Stimulated activated CD4-positive, alpha-beta T cell treated with anti-CD3 and anti-CD28 coated beads, Interleukin-2, amount 100 ng/mL, for 48 hours (primary cell): ENCODE measurements around the gene ENAM.
A peak's percentile ranks its signal among the peaks of the same experiment; 100 is the strongest.

ENCODE experiments used
- DNase-seq, 2 donors: peaks; one replicate each; pipeline ENCODE4 v3.0.0-alpha.2; 2020

ENAM gene

GRCh38 chr4:70628444-70628843 lies at the start of gene ENAM:
TSS of gene ENAM (plus strand) at chr4:70628744. CDS start at chr4:70629501, 757 bp downstream.
- no peak for DNase-seq

DNA sequence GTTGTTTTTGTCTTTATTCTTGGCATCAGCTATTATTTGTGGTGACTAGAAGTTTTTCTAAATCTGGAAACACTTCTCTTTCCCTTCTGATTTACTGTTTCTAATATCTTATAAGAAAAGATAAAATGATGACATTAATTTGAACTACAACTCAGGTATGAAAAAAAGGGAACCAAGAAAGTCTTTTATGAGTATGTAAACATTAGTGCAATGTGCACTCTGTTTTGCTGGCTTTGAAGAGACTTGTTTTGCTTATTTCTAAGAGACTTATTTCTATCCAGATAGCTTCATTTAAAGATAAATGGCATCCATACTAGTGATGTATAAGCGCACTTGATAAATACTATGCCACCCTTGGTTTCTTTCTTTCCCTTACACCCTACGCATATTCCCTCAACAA lies 46.6 kb upstream of the ENAM start:
- DNase-seq = no peak

DNA sequence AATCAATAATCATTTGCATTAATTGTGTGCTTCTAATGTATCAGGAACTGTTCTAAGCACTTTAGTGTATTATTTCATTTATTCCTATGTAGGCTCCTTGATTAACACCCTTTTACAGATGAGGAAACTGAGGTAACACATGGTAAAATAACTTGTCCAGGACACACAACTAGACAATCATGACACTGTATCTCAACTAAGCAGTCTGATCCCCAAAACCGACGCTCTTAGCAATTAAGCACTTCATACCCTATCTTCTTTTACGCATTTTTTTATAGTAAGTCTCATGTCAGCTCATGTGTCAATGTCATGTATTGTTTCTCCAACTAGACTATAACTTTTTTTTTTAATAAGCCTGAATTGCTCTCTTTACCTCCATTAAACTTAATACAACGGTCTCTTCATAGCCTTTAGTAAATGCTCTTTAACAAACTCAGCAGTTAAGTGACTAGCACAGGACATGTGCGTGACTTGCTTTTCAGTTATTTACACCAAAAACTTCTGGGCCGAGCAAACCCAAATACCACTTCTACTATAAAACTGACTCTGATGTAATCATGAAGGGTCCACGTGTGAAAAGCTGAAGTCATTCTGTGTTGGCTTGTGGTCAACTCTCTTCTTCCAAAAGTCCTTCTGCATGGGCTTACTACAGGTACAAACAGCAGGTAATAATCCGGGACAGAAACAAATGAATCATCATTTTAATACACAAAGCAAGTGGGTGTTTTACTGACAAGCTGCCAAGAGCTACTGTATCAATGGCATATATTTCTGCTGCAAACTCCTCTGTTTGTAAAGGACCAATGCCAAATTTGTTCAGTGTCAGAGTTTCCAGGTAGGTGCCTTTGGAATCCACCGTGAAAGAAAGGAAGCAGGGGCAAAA lies 44.4 kb upstream of the ENAM start:
- DNase-seq = no peak

DNA sequence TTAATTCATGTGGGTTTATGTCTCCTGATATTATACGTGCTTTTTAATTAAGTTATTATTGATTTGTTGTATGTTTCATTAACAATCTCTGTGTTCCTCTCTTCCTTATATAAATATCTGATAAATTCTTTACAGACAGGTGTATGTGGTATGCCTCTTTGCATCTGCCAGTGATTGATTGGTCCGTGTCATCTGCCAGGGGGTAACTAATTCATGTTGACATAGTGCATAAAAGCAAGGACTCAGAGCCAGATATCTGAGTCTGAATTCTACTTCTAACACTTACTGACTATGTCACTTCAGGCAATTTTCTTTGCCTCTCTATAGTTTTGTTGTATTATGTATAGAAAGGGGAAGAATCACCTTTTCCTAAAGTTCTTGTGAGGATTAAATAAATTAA lies 41.7 kb upstream of the ENAM start:
- no peak for DNase-seq

GRCh38 chr4:70589785-70590184 lies 38.8 kb upstream of the ENAM start:
- no peak for DNase-seq

GRCh38 chr4:70591955-70592582 lies 36.5 kb upstream of the ENAM start, which contains the start of gene AMBN:
TSS of gene AMBN (plus strand) at chr4:70592256. CDS start at chr4:70592359, 103 bp downstream.
- DNase-seq = no peak

DNA sequence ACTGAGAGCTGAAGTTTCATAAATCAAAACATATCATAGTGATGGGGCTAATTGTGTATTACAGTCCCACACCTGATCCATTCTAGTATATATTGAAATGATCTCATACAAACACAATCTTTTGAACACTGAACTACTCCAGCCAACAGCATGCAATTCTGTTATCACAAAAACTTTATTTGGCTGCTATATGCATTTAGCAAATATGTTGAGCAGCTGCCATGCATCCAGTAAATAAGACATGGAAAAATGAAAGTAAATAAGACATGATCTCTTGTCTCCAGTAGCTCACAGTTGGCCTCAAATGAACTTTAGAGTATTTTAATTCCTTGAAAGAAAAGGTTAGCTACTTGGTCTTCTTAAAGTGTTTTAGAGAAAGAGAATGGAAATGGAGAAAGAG lies 34.3 kb upstream of the ENAM start:
- DNase-seq = no peak

GRCh38 chr4:70600305-70600704 lies 28.2 kb upstream of the ENAM start:
- DNase-seq = no peak

GRCh38 chr4:70600977-70601376 lies 27.6 kb upstream of the ENAM start:
- no peak for DNase-seq

GRCh38 chr4:70601422-70602039 lies 27.0 kb upstream of the ENAM start:
- DNase-seq = peak; percentile 34 to 44

- no peak for DNase-seq
These were observed 24.7 kb upstream of the ENAM start for GRCh38 chr4:70603856-70604255.

- no peak for DNase-seq
These were observed 22.1 kb upstream of the ENAM start for GRCh38 chr4:70606459-70606858.

DNA sequence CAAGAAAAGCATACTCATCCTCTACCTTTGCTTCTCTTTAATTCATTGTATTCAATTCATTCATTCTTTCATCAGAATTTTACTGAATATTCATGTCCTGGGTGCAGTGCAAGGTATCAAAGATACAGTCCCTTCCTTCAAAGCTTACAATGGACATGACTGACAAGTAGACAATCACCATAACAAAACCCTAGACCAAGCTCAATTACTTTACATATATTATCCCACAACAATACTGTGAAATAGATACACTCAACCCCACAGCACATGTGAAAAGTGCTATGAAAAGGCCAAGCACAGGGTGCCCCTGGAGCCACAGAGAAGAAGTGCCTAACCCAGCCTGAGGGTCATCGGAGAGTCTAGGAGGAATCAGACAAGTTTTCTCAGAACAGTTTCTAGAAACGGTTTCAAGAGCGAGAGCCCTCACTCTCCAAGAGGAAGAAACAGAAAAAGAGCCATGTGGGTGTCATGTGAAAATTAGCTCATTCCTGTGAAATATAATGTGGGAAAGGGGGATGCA lies 21.1 kb upstream of the ENAM start:
- no peak for DNase-seq

GRCh38 chr4:70608324-70608723 lies 20.2 kb upstream of the ENAM start:
- no peak for DNase-seq

- DNase-seq = no peak
These were observed 15.0 kb upstream of the ENAM start for GRCh38 chr4:70613306-70614183.

GRCh38 chr4:70614184-70614555 lies 14.4 kb upstream of the ENAM start:
- no peak for DNase-seq

DNA sequence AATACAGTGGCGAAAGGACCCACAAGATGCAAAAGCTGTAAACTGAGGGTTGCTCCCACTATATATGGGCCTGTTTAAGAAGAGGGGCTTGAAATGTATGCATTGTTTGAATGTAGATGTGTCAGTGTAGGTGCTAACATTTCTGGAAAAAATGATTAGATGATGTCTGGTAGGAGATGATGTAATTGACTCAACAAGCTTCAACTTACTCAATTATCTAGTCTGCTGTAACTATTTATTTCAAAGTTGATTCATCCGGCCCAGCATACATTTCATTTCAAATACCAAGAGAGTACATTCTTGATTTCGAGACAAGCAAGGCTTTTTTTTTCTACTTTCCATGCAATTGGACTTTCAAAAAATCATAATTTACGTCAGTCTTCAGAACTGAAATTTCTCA lies 9.3 kb upstream of the ENAM start:
- DNase-seq = no peak

- DNase-seq = no peak
These were observed 8.8 kb upstream of the ENAM start for GRCh38 chr4:70619778-70620177.

DNA sequence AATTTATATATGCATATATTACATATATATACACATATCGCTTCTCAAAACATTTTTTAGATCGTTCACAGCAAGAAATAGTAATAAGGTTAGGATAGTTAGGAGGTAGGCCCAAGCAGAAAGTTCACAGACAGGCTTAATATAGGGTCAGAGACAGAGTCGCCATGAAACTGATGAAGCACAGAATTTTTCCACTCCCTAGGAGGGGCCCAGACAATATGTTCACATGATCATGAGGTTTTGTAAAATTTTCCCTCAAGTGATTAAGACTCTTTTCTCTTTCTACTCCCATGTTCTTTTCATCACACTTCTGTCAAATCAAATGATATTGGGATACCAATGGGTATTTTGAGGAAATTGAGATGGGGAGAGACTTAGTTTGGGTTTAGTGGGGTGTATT lies 5.2 kb upstream of the ENAM start:
- no peak for DNase-seq

DNA sequence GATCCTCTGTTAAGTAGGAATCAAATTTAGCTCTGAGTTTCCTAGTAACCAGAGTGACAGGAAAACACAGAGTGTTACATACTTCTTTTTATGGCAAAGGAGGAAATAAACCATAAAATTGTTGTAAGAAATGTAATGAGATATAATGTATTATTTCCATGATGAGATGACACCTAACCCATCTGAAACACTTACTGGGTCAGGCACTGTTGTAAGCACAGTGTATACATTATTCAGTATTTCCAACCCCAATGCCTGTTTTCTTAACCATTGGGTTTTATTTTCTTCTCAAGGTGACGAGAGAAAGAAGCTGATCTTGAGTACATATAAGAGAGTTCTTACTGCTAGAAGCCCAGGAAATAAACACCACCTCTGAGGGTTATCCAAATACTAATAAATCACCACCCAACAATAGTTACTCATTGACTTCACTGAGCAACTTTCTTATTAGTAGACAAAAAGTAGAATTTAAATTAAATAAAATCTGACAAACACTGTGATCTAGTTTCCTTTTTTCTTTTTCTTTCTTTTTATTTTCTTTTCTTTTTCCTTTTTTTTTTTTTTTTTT lies 4.2 kb upstream of the ENAM start:
- DNase-seq = no peak

DNA sequence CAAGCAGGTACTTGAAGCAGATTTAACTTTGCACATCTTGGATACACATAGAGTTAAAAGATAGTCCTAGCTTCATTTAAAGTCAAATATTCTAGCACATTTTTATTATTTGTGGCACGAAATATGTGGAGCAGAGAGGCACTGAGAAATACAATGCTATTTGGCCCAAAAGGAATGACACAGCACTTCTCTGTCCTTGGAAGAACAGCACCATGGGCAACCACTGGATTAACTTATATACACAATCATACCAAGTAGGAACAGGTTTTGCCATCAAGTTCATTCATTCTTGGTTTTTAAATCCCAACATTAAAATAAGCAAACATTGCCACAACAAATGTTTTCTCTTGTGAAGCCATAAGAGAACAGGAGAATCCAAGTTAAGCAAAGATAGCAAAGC lies 924 bp upstream of the ENAM start:
- no peak for DNase-seq

DNA sequence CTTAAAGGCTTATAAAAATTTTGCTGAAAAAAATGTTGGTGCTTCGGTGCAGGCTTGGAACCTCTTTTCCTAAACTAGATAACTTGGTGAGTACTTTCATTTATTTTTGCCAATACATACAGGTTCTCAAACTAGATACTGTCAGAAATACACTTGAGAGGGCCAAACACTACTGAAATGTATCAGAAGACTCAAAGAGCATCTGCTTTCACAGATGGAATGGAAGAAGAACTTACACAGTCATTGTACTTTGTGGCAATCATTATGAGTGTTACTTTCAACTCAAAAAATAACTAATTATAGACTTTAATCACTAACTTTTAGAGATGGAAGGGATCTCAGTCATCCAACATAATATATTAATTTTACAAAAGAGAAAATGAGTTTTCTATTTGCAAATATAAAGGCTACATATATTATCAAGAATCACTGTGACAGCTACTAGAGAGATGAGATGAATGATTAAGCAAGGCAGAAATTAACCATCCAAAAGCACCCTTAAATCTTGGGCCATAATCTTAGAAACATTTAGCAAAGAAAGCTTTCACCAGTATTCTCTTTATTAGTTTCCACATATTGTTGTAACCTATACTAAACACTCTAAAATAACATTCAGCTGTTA lies 1.0 kb downstream of the ENAM start:
- DNase-seq = no peak
